GM11168 (cell line): ENCODE data around the gene INO80E.

Experiments
- in situ Hi-C: fragments of 300-500 bp; cut with MboI; formaldehyde crosslinking; loops from one replicate; pipeline ENCODE4 v1.12.0; 2022; ENCODE audit warnings: low sequenced_read_pairs; ENCODE audit not compliant: unreplicated experiment

INO80E gene

GRCh38 chr16:30006659-30007377, 10.8 kb downstream of the INO80E start:
- in situ Hi-C loops, result no loop called here

- in situ Hi-C loops, result no loop called here
Measured at GRCh38 chr16:30007378-30007895, 11.4 kb downstream of the INO80E start.

GRCh38 chr16:30009085-30009862, 13.2 kb downstream of the INO80E start:
- in situ Hi-C loops, result no loop called here

- in situ Hi-C loops, result loop anchor here (10.0 kb wide), 1 partner anchor 325 kb away; no protein-coding TSS in a partner anchor
Measured at GRCh38 chr16:30009990-30010843, 14.2 kb downstream of the INO80E start.

- in situ Hi-C loops, result loop anchor here (10.0 kb wide), 1 partner anchor 326 kb away; no protein-coding TSS in a partner anchor
Measured at GRCh38 chr16:30010844-30011713, 15.0 kb downstream of the INO80E start, which contains the start of gene DOC2A. Gene DOC2A, minus strand, starts transcription at chr16:30011027. Its CDS starts 805 bp downstream, at chr16:30010222.

GRCh38 chr16:30011714-30012504, 15.9 kb downstream of the INO80E start:
- in situ Hi-C loops, result loop anchor here (10.0 kb wide), 1 partner anchor 327 kb away; no protein-coding TSS in a partner anchor

- in situ Hi-C loops, result loop anchor here (10.0 kb wide), 1 partner anchor 328 kb away; no protein-coding TSS in a partner anchor
Measured at GRCh38 chr16:30012598-30012997, 16.6 kb downstream of the INO80E start.

GRCh38 chr16:30015450-30015849, 19.4 kb downstream of the INO80E start:
- in situ Hi-C loops, result loop anchor here (10.0 kb wide), 1 partner anchor 331 kb away; no protein-coding TSS in a partner anchor

GRCh38 chr16:30016555-30017276, 20.7 kb downstream of the INO80E start:
- in situ Hi-C loops, result loop anchor here (10.0 kb wide), 1 partner anchor 332 kb away; no protein-coding TSS in a partner anchor

GRCh38 chr16:30017277-30017656, 21.2 kb downstream of the INO80E start:
- in situ Hi-C loops, result loop anchor here (10.0 kb wide), 1 partner anchor 332 kb away; no protein-coding TSS in a partner anchor

GRCh38 chr16:30017937-30018336, 21.9 kb downstream of the INO80E start:
- in situ Hi-C loops, result loop anchor here (10.0 kb wide), 1 partner anchor 333 kb away; no protein-coding TSS in a partner anchor

GRCh38 chr16:30018731-30019158, 22.7 kb downstream of the INO80E start:
- in situ Hi-C loops, result loop anchor here (10.0 kb wide), 1 partner anchor 334 kb away; no protein-coding TSS in a partner anchor

- in situ Hi-C loops, result no loop called here
Measured at GRCh38 chr16:30022887-30023286, 26.8 kb downstream of the INO80E start, which contains the start of gene C16orf92. Gene C16orf92, plus strand, starts transcription at chr16:30023198. Its CDS starts 143 bp downstream, at chr16:30023341.

GRCh38 chr16:30023586-30023985, 27.5 kb downstream of the INO80E start:
- in situ Hi-C loops, result no loop called here

- in situ Hi-C loops, result no loop called here
Measured at GRCh38 chr16:30024451-30024850, 28.4 kb downstream of the INO80E start.

- in situ Hi-C loops, result no loop called here
Measured at GRCh38 chr16:30025156-30025555, 29.1 kb downstream of the INO80E start.

GRCh38 chr16:30025574-30025973, 29.5 kb downstream of the INO80E start:
- in situ Hi-C loops, result no loop called here
